ENCODE measurements around the gene SLC26A4. TPM values are rescaled to one million over a fixed set of nuclear protein-coding genes. Genes with fewer than 3 reads are reported as not detected.
A peak's percentile ranks its signal among the peaks of the same experiment; 100 is the strongest.

The SLC26A4 gene
- polyA plus RNA-seq (2011; rRNA removed), result 0.12 and 0.25 TPM in 2 replicates
- polyA minus RNA-seq (2011; rRNA and poly(A)+ RNA removed), result 0.15 and 0.47 TPM in 2 replicates

DNA sequence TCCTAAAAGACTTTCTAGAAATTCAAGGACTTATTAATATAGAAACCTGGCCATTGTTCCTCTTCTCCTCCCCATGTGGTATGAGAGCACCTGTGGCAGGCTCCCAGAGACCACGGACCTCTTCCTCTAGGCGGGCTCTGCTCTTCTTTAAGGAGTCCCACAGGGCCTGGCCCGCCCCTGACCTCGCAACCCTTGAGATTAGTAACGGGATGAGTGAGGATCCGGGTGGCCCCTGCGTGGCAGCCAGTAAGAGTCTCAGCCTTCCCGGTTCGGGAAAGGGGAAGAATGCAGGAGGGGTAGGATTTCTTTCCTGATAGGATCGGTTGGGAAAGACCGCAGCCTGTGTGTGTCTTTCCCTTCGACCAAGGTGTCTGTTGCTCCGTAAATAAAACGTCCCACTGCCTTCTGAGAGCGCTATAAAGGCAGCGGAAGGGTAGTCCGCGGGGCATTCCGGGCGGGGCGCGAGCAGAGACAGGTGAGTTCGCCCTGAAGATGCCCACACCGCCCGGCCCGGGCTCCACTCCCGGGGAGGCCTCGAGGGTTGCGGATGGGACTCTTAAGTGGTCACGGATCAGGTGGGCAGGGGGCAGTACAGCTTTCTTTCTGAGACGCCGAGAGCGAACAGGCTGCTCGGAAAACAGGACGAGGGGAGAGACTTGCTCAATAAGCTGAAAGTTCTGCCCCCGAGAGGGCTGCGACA, at the start of gene SLC26A4:
SLC26A4 (plus strand) TSS at position 448 of the 700 bp plus-strand sequence. CDS start 814 bp downstream, outside the sequence.
- ChIA-PET CTCF (interaction anchor here (0.7 kb wide), 1 partner anchor 31 kb away, joined by 5 read pairs; no protein-coding TSS in a partner anchor), POLR2A (no interaction called here)
- TF ChIP-seq, protein P1, sequence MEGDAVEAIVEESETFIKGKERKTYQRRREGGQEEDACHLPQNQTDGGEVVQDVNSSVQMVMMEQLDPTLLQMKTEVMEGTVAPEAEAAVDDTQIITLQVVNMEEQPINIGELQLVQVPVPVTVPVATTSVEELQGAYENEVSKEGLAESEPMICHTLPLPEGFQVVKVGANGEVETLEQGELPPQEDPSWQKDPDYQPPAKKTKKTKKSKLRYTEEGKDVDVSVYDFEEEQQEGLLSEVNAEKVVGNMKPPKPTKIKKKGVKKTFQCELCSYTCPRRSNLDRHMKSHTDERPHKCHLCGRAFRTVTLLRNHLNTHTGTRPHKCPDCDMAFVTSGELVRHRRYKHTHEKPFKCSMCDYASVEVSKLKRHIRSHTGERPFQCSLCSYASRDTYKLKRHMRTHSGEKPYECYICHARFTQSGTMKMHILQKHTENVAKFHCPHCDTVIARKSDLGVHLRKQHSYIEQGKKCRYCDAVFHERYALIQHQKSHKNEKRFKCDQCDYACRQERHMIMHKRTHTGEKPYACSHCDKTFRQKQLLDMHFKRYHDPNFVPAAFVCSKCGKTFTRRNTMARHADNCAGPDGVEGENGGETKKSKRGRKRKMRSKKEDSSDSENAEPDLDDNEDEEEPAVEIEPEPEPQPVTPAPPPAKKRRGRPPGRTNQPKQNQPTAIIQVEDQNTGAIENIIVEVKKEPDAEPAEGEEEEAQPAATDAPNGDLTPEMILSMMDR (IDR thresholded peaks at IDR 0.05; ENCODE audit: insufficient read depth, low read depth, low read length), result no peak
- H3K36me3 ChIP-seq (ENCODE audit: control insufficient read depth, insufficient read depth, low read length), result no peaks in the 10 kb centered on the region
- H3K4me3 ChIP-seq (ENCODE audit: low read depth, low read length), result peak within 1 kb of the TSS; percentile 54
- no peak for DNase-seq (ENCODE audit: low read depth)
- peaks cover 16% of the 10 kb centered on the region for H3K27me3 ChIP-seq (ENCODE audit: control insufficient read depth, insufficient read depth, low read length)

DNA sequence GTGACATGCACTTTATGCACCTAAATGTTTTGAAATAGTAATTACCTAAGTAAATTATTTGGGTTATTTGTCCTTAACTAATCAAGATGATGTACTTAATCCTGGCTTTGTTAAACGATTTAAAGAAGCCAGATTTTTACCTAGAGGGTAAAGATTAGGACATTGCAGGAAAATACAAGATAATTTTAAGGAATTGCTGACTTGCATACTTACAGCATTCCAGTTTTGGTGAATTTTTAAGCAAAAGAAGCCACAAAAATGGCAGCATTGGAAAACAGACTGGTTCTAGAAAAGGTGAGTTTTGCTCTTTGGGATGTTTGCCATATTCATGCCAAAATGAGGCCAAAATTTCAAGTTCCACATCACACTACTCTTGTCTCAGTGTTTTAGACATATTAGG, 47.2 kb upstream of the SLC26A4 start:
- CTCF ChIA-PET, result no interaction called here
- no peaks in the 10 kb centered on the region; the same call in 1 of the 2 replicates for H3K36me3 ChIP-seq (ENCODE audit: control insufficient read depth, insufficient read depth, low read length)
- no peak for DNase-seq (ENCODE audit: low read depth)
- POLR2A ChIA-PET, result no interaction called here
- no peak overlapping the region for H3K4me3 ChIP-seq (ENCODE audit: low read depth, low read length)
- TF ChIP-seq, protein P1 (IDR thresholded peaks at IDR 0.05; ENCODE audit: insufficient read depth, low read depth, low read length), result no peak
- H3K27me3 ChIP-seq (ENCODE audit: control insufficient read depth, insufficient read depth, low read length), result no peaks in the 10 kb centered on the region

DNA sequence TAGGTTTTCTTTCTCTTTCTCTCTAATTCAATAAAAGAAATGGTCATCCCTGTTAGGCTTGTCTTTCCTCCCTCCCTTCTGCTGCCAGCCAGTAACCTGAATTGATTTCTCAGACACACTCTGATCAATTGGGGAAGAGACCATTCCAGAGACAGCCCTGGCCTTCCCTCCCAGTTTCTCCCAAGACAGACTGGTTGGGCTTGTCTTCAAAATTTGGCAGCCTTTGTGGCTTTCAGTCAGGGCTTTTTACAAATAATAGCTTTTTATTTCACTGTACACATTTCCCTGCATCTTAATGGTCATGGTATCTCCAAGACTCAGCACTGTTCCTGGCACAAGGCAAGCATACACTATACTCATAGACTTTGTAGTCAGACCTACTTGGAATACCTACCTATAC, 46.7 kb upstream of the SLC26A4 start:
- DNase-seq (ENCODE audit: low read depth), result no peak
- TF ChIP-seq, protein P1 (IDR thresholded peaks at IDR 0.05; ENCODE audit: insufficient read depth, low read depth, low read length), result no peak
- Histone ChIP-seq H3K27me3 (ENCODE audit: control insufficient read depth, insufficient read depth, low read length) (no peaks in the 10 kb centered on the region), H3K36me3 (ENCODE audit: control insufficient read depth, insufficient read depth, low read length) (no peaks in the 10 kb centered on the region; the same call in 1 of the 2 replicates), H3K4me3 (ENCODE audit: low read depth, low read length) (no peak overlapping the region)
- ChIA-PET POLR2A (interaction anchor here (0.6 kb wide), 1 partner anchor 27 kb away, joined by 16 read pairs; no protein-coding TSS in a partner anchor), CTCF (interaction anchor here (0.8 kb wide), 1 partner anchor 9 kb away, joined by 3 read pairs; no protein-coding TSS in a partner anchor)

DNA sequence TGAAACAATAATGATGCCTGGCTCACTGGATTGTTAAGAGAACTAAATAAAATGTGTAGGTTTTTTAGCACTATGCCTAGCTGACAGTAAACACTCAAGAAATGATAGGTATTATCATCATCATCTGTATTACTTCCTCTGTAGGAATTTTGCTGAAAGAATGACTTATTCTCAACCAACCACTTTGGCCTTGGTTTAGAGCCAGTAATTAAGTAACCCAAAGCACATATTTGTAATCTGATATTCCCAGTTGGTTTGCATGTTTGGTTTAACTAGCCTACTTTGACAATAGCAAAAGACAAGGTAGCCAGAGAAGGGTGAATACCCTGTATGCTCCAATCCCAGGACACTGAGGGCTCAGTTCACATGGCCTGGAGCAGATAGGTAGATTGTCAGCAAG, 46.2 kb upstream of the SLC26A4 start:
- ChIA-PET POLR2A (interaction anchor here (0.6 kb wide), 1 partner anchor 28 kb away, joined by 16 read pairs; no protein-coding TSS in a partner anchor), CTCF (interaction anchor here (0.8 kb wide), 1 partner anchor 10 kb away, joined by 3 read pairs; no protein-coding TSS in a partner anchor)
- H3K36me3 ChIP-seq (ENCODE audit: control insufficient read depth, insufficient read depth, low read length), result no peaks in the 10 kb centered on the region; the same call in 1 of the 2 replicates

More for the DNA sequence above, 46.2 kb upstream of the SLC26A4 start:
- TF ChIP-seq, protein P1 (IDR thresholded peaks at IDR 0.05; ENCODE audit: insufficient read depth, low read depth, low read length), result no peak
- no peaks in the 10 kb centered on the region for H3K27me3 ChIP-seq (ENCODE audit: control insufficient read depth, insufficient read depth, low read length)
- peak; percentile 58 for DNase-seq (ENCODE audit: low read depth)
- H3K4me3 ChIP-seq (ENCODE audit: low read depth, low read length), result no peak overlapping the region

Data from BJ (cell line).